Calu3 (cell line): Measurements from ENCODE around the gene SPTBN4. TPM values are rescaled to one million over a fixed set of nuclear protein-coding genes. Genes with fewer than 3 reads are reported as not detected.
"Not testable (repeated sequence)": the region's sequence is repeated elsewhere in the genome, so short reads cannot be mapped to it uniquely, and the experiment has no call there.

Experiments used
- BruUV-seq: library from RNA; stranded (reverse); fragments of 400-500 nt; replicated peaks from 2 replicates; lab custom pipeline; 2021; lab: Mats Ljungman, UMichigan
- CTCF ChIA-PET: fragments of 300-600 bp; sonication (Branson Sonifier 250); formaldehyde crosslinking; loops from one replicate; lab custom pipeline; 2022; ENCODE audit warnings: antibody characterized with exemption; lab: Charles Lee
- DNase-seq: peaks from one replicate; pipeline ENCODE4 v3.0.0; 2022
- H3K27ac Mint-ChIP-seq: one replicate; pipeline ENCODE4 v1.8.0; 2022; ENCODE audit warnings: mixed read lengths; ENCODE audit not compliant: unreplicated experiment
- H3K27me3 Mint-ChIP-seq: one replicate; pipeline ENCODE4 v1.8.0; 2022; ENCODE audit warnings: mixed read lengths; ENCODE audit not compliant: unreplicated experiment
- H3K36me3 Mint-ChIP-seq: one replicate; pipeline ENCODE4 v1.8.0; 2022; ENCODE audit warnings: mild to moderate bottlenecking, moderate library complexity, mixed read lengths; ENCODE audit not compliant: insufficient read depth, unreplicated experiment
- H3K4me1 Mint-ChIP-seq: one replicate; pipeline ENCODE4 v1.8.0; 2022; ENCODE audit warnings: mild to moderate bottlenecking, low read depth, mixed read lengths; ENCODE audit not compliant: unreplicated experiment
- H3K4me3 Mint-ChIP-seq: one replicate; pipeline ENCODE4 v1.8.0; 2022; ENCODE audit warnings: mild to moderate bottlenecking, low read depth, moderate library complexity, mixed read lengths; ENCODE audit not compliant: unreplicated experiment
- H3K9me3 Mint-ChIP-seq: one replicate; pipeline ENCODE4 v1.8.0; 2022; ENCODE audit warnings: low read depth, mixed read lengths; ENCODE audit not compliant: unreplicated experiment
- CTCF ChIP-seq: fragments of 200-600 bp; IDR thresholded peaks from one replicate; pipeline ENCODE4 v1.8.0; 2022; ENCODE audit warnings: antibody characterized with exemption; ENCODE audit not compliant: unreplicated experiment
- intact Hi-C: fragments of 100-400 bp; cut with micrococcal nuclease; formaldehyde crosslinking; loops from one replicate; pipeline ENCODE4 v1.10.0; 2022; ENCODE audit not compliant: unreplicated experiment
- total RNA-seq: library from RNA; stranded (reverse); gene quantifications from 2 replicates; pipeline ENCODE4 v1.2.3, GENCODE V29; 2022

The SPTBN4 gene
- total RNA-seq, 1 experiment from 2014 or later: 0.80 TPM

GRCh38 chr19:40560092-40560507, 93.3 kb downstream of the SPTBN4 start:
- CTCF ChIA-PET: no interaction called here
- intact Hi-C loops: no loop called here
- no TSS peak for BruUV-seq
- H3K36me3 Mint-ChIP-seq: no peaks in the 10 kb centered on the region
- no peaks in the 10 kb centered on the region for H3K4me1 Mint-ChIP-seq
- no peaks in the 10 kb centered on the region for H3K9me3 Mint-ChIP-seq
- H3K27me3 Mint-ChIP-seq: peaks cover 88% of the 10 kb centered on the region
- TF ChIP-seq CTCF: no peak
- DNase-seq: no peak
- H3K4me3 Mint-ChIP-seq: no peak overlapping the region
- no peak overlapping the region for H3K27ac Mint-ChIP-seq

- no peaks in the 10 kb centered on the region for H3K36me3 Mint-ChIP-seq
- peaks cover 88% of the 10 kb centered on the region for H3K27me3 Mint-ChIP-seq
- no peak for TF ChIP-seq CTCF
- no peak overlapping the region for H3K4me3 Mint-ChIP-seq
- intact Hi-C loops: no loop called here
- CTCF ChIA-PET: interaction anchor here (0.8 kb wide), 1 partner anchor 20 kb away, joined by 4 read pairs; no protein-coding TSS in a partner anchor
- BruUV-seq: no TSS peak
- no peak overlapping the region for H3K27ac Mint-ChIP-seq
- no peak for DNase-seq
- no peaks in the 10 kb centered on the region for H3K4me1 Mint-ChIP-seq
- H3K9me3 Mint-ChIP-seq: no peaks in the 10 kb centered on the region
Observed at GRCh38 chr19:40561947-40562346, 95.1 kb downstream of the SPTBN4 start.

DNA sequence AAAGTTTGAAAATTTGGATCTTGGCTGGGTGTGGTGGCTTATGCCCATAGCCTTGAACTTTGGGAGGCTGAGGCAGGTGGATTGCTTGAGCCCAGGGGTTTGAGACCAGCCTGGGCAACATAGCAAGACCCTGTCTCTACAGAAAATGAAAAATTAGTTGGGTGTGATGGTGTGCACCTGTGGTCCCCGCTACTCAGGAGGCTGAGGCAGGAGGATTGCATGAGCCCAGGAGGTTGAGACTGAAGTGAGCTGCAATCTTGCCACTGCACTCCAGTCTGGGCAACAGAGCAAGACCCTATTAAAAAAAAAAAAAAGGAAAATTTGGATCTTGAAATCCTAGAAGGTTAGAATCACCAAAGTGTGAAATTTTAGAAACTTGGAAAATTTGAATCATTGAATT, 97.7 kb downstream of the SPTBN4 start:
- H3K4me3 Mint-ChIP-seq, H3K9me3 Mint-ChIP-seq, intact Hi-C loops, BruUV-seq, DNase-seq, CTCF ChIA-PET, H3K27ac Mint-ChIP-seq, H3K36me3 Mint-ChIP-seq, H3K4me1 Mint-ChIP-seq: not testable (repeated sequence)
- H3K27me3 Mint-ChIP-seq: peaks cover 89% of the 10 kb centered on the region

DNA sequence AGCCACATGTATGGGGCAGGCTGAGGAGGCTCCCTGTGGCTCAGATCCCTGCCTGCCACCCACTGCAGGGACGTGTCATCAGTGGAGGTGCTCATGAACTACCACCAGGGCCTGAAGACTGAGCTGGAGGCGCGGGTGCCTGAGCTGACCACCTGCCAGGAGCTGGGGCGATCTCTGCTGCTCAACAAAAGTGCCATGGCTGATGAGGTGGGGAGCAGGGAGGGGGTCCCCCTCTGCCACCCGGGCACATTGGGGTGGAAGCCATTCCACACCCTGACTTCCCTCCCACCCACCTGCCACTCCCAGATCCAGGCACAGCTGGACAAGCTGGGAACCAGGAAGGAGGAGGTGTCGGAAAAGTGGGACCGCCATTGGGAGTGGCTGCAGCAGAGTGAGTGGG, 98.6 kb downstream of the SPTBN4 start:
- intact Hi-C loops: no loop called here
- Mint-ChIP-seq H3K27me3 (peaks cover 89% of the 10 kb centered on the region), H3K4me3 (no peak overlapping the region), H3K27ac (no peak overlapping the region), H3K9me3 (no peaks in the 10 kb centered on the region), H3K4me1 (peaks cover 10% of the 10 kb centered on the region), H3K36me3 (peaks cover 7% of the 10 kb centered on the region)
- no peak for DNase-seq
- no peak for TF ChIP-seq CTCF
- CTCF ChIA-PET: no interaction called here
- BruUV-seq: no TSS peak

DNA sequence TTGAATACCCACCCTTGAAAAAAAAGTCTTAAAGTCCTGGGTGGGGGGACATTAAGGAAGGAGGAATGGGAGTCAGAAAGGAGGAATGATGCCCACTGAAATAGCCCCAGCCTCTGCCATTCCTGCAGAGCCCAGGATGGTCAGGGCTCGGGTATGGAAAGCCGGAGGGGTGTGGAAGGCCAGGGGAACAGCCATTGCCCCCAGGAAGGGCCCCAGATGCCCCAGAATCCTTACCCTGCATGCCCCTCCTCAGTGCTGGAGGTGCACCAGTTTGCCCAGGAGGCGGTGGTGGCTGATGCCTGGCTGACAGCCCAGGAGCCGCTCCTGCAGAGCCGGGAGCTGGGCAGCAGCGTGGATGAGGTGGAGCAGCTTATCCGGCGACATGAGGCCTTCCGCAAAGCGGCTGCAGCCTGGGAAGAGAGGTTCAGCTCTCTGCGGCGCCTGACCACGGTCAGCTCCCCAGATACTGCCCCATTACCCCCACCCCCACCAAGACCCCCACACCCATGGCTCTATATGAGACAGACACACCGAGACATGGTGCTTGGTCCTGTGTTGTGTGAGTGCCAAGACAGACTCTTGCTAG, 99.2 kb downstream of the SPTBN4 start:
- Mint-ChIP-seq H3K4me1 (peaks cover 15% of the 10 kb centered on the region), H3K9me3 (no peaks in the 10 kb centered on the region), H3K36me3 (peaks cover 13% of the 10 kb centered on the region), H3K4me3 (no peak overlapping the region), H3K27me3 (peaks cover 90% of the 10 kb centered on the region), H3K27ac (no peak overlapping the region)
- intact Hi-C loops: no loop called here
- CTCF ChIA-PET: no interaction called here
- no TSS peak for BruUV-seq
- no peak for TF ChIP-seq CTCF
- DNase-seq: no peak
